H9 (cell line): Measurements from ENCODE around the gene FILIP1. TPM values are rescaled to one million over a fixed set of nuclear protein-coding genes. Genes with fewer than 3 reads are reported as not detected.

ENCODE experiments used
- DNase-seq: peaks from one replicate; pipeline ENCODE4 v3.0.0-alpha.2; 2017
- H2AFZ ChIP-seq: one replicate; pipeline ENCODE4 v1.6.1; 2013; ENCODE audit warnings: mild to moderate bottlenecking, low read length, control low read depth, moderate library complexity
- H2AK5ac ChIP-seq: 2 replicates; pipeline ENCODE4 v1.6.1; 2013; ENCODE audit warnings: low read length, control low read depth, mixed read lengths; ENCODE audit not compliant: insufficient read length
- H2BK120ac ChIP-seq: one replicate; pipeline ENCODE4 v1.6.1; 2013; ENCODE audit warnings: low read depth, mild to moderate bottlenecking, low read length, control low read depth, inconsistent platforms; ENCODE audit not compliant: poor library complexity, severe bottlenecking
- H2BK12ac ChIP-seq: 2 replicates; pipeline ENCODE4 v1.6.1; 2013; ENCODE audit warnings: low read length, control low read depth, mixed read lengths, low read depth; ENCODE audit not compliant: insufficient read length
- H2BK15ac ChIP-seq: 2 replicates; pipeline ENCODE4 v1.6.1; 2013; ENCODE audit warnings: low read depth, low read length, control low read depth
- H2BK20ac ChIP-seq: one replicate; pipeline ENCODE4 v1.6.1; 2013; ENCODE audit warnings: low read depth, mild to moderate bottlenecking, low read length, control low read depth, inconsistent platforms; ENCODE audit not compliant: poor library complexity, severe bottlenecking
- H2BK5ac ChIP-seq: 2 replicates; pipeline ENCODE4 v1.6.1; 2013; ENCODE audit warnings: low read length, control low read depth, mixed read lengths; ENCODE audit not compliant: insufficient read length
- H3K14ac ChIP-seq: 2 replicates; pipeline ENCODE4 v1.6.1; 2013; ENCODE audit warnings: low read length, control low read depth; ENCODE audit not compliant: insufficient read depth
- H3K18ac ChIP-seq: 2 replicates; pipeline ENCODE4 v1.6.1; 2013; ENCODE audit warnings: low read depth, mild to moderate bottlenecking, mixed read lengths, low read length, control low read depth; ENCODE audit not compliant: insufficient read length
- H3K23ac ChIP-seq: 2 replicates; pipeline ENCODE4 v1.6.1; 2013; ENCODE audit warnings: low read length, control low read depth, mixed read lengths, low read depth; ENCODE audit not compliant: insufficient read length
- H3K23me2 ChIP-seq: 2 replicates; pipeline ENCODE4 v1.6.1; 2013; ENCODE audit warnings: low read depth, mild to moderate bottlenecking, mixed read lengths, low read length, control low read depth; ENCODE audit not compliant: insufficient read length, poor library complexity, severe bottlenecking
- H3K27ac ChIP-seq: 2 replicates; pipeline ENCODE4 v1.5.1; 2013; ENCODE audit warnings: low read length, control low read depth, mixed read lengths, low read depth; ENCODE audit not compliant: insufficient read length
- H3K27me3 ChIP-seq: 2 replicates; pipeline ENCODE4 v1.6.1; 2013; ENCODE audit warnings: low read length, control low read depth, inconsistent platforms; ENCODE audit not compliant: insufficient read depth
- H3K4ac ChIP-seq: 2 replicates; pipeline ENCODE4 v1.6.1; 2013; ENCODE audit warnings: low read depth, mild to moderate bottlenecking, control low read depth, inconsistent platforms, low read length, moderate library complexity
- H3K4me1 ChIP-seq: 2 replicates; pipeline ENCODE4 v1.6.1; 2013; ENCODE audit warnings: low read length, control low read depth, inconsistent platforms; ENCODE audit not compliant: insufficient read depth
- H3K4me2 ChIP-seq: 2 replicates; pipeline ENCODE4 v1.6.1; 2013; ENCODE audit warnings: low read length, control low read depth, mixed read lengths; ENCODE audit not compliant: insufficient read length, insufficient read depth
- H3K56ac ChIP-seq: 2 replicates; pipeline ENCODE4 v1.6.1; 2013; ENCODE audit warnings: low read depth, mild to moderate bottlenecking, mixed read lengths, low read length, control low read depth; ENCODE audit not compliant: insufficient read length
- H3K79me1 ChIP-seq: 2 replicates; pipeline ENCODE4 v1.6.1; 2013; ENCODE audit warnings: low read depth, mild to moderate bottlenecking, moderate library complexity, low read length, control low read depth, inconsistent platforms; ENCODE audit not compliant: insufficient read depth, poor library complexity, severe bottlenecking
- H3K79me2 ChIP-seq: 2 replicates; pipeline ENCODE4 v1.6.1; 2013; ENCODE audit warnings: low read length, control low read depth, inconsistent platforms; ENCODE audit not compliant: insufficient read depth
- H3K9ac ChIP-seq: 2 replicates; pipeline ENCODE4 v1.6.1; 2013; ENCODE audit warnings: low read length, control low read depth, mixed read lengths; ENCODE audit not compliant: insufficient read length; ENCODE audit errors: extremely low read depth
- H3K9me3 ChIP-seq: one replicate; pipeline ENCODE4 v1.6.1; 2013; ENCODE audit warnings: low read depth, low read length, inconsistent platforms; ENCODE audit not compliant: control insufficient read depth
- H3T11ph ChIP-seq: one replicate; pipeline ENCODE4 v1.6.1; 2013; ENCODE audit warnings: mild to moderate bottlenecking, low read length, control low read depth, inconsistent platforms
- H4K20me1 ChIP-seq: one replicate; pipeline ENCODE4 v1.6.1; 2013; ENCODE audit not compliant: control insufficient read depth, insufficient read length, insufficient read depth
- H4K5ac ChIP-seq: 2 replicates; pipeline ENCODE4 v1.6.1; 2013; ENCODE audit warnings: low read depth, mild to moderate bottlenecking, mixed read lengths, low read length, control low read depth; ENCODE audit not compliant: insufficient read length
- H4K8ac ChIP-seq: replicated peaks from 2 replicates; pipeline ENCODE4 v1.6.1; 2013; ENCODE audit warnings: low read length, control low read depth, mixed read lengths, low read depth; ENCODE audit not compliant: insufficient read length
- H4K91ac ChIP-seq: 2 replicates; pipeline ENCODE4 v1.6.1; 2013; ENCODE audit warnings: low read depth, mild to moderate bottlenecking, moderate library complexity, mixed read lengths, low read length, control low read depth; ENCODE audit not compliant: insufficient read length
- H3K27ac Mint-ChIP-seq, 3 experiments: 2 replicates in 2 of 3; 3 replicates in 1 of 3; pipeline ENCODE4 v1.8.0; 2020 to 2021; ENCODE audit warnings: mixed read lengths in 3 of 3, mild to moderate bottlenecking in 1 of 3, moderate library complexity in 1 of 3
- H3K27me3 Mint-ChIP-seq: 2 replicates; pipeline ENCODE4 v1.8.0; 2021; ENCODE audit warnings: low read depth, mild to moderate bottlenecking, moderate library complexity, mixed read lengths
- H3K36me3 Mint-ChIP-seq, 3 experiments: 2 replicates in 2 of 3; 3 replicates in 1 of 3; pipeline ENCODE4 v1.8.0; 2020 to 2021; ENCODE audit warnings: low read depth in 3 of 3, mixed read lengths in 3 of 3; ENCODE audit not compliant: insufficient read depth in 1 of 3
- H3K4me1 Mint-ChIP-seq, 2 experiments: 2 replicates each; pipeline ENCODE4 v1.8.0; 2020; ENCODE audit warnings: mixed read lengths in 2 of 2
- H3K4me3 Mint-ChIP-seq, 2 experiments: 2 replicates in 1 of 2; 3 replicates in 1 of 2; pipeline ENCODE4 v1.8.0; 2020 to 2021; ENCODE audit warnings: mild to moderate bottlenecking in 2 of 2, mixed read lengths in 2 of 2, moderate library complexity in 1 of 2
- H3K9me3 Mint-ChIP-seq, 2 experiments: 2 replicates in 1 of 2; 3 replicates in 1 of 2; pipeline ENCODE4 v1.8.0; 2020; ENCODE audit warnings: mild to moderate bottlenecking in 2 of 2, mixed read lengths in 2 of 2, moderate library complexity in 1 of 2
- CTCF ChIP-seq: fragments of 200-600 bp; sonication (generic); conservative IDR thresholded peaks from 3 replicates; pipeline ENCODE4 v1.8.0; 2021; ENCODE audit warnings: antibody characterized with exemption, mild to moderate bottlenecking
- WGBS: extraction: QIAGEN DNeasy Blood & Tissue Kit; methylation state at CpG from one replicate; pipeline ENCODE4 v1.1.7; 2013; ENCODE audit warnings: missing lambda C conversion rate, low lambda C conversion rate, mixed read lengths; ENCODE audit not compliant: insufficient read length; ENCODE audit errors: extremely low coverage; 5-methylcytosine and 5-hydroxymethylcytosine counted together
- total RNA-seq: library from RNA; stranded (reverse); gene quantifications from 2 replicates; pipeline ENCODE4 v1.2.1, GENCODE V29; 2021

FILIP1 gene
- total RNA-seq, 1 experiment from 2014 or later: 10.5 TPM

- H3K23me2 ChIP-seq: no peaks in the 10 kb centered on the region
- Mint-ChIP-seq H3K36me3 (peaks cover 2 to 34% (median 24%) of the 10 kb centered on the region in 3 experiments; a peak in 5 of 7 replicates), H3K4me1 (no peaks in the 10 kb centered on the region), H3K27me3 (no peaks in the 10 kb centered on the region), H3K27ac (no peak overlapping the region), H3K4me3 (no peak overlapping the region), H3K9me3 (no peaks in the 10 kb centered on the region)
- no peak overlapping the region for H3K18ac ChIP-seq
- H3T11ph ChIP-seq: no peak overlapping the region
- H3K27ac ChIP-seq: no peak overlapping the region
- DNase-seq: no peak
- no peak overlapping the region for H3K4me2 ChIP-seq
- H2BK120ac ChIP-seq: no peak overlapping the region
- no peak overlapping the region for H3K9ac ChIP-seq
- no peak overlapping the region for H2BK5ac ChIP-seq
- H4K5ac ChIP-seq: no peak overlapping the region
- no peaks in the 10 kb centered on the region for H4K20me1 ChIP-seq
- H3K23ac ChIP-seq: no peak overlapping the region
- H2BK12ac ChIP-seq: no peak overlapping the region
- no peak overlapping the region for H4K91ac ChIP-seq
- no peaks in the 10 kb centered on the region for H3K79me1 ChIP-seq
- H3K4ac ChIP-seq: no peak overlapping the region
- H2BK15ac ChIP-seq: no peak overlapping the region
- TF ChIP-seq CTCF: no peak
- H4K8ac ChIP-seq: no peak overlapping the region
- no peaks in the 10 kb centered on the region for H3K79me2 ChIP-seq
- no peak overlapping the region for H2AFZ ChIP-seq
- no peaks in the 10 kb centered on the region for H3K9me3 ChIP-seq
- H3K27me3 ChIP-seq: no peaks in the 10 kb centered on the region
- no peaks in the 10 kb centered on the region for H3K4me1 ChIP-seq
- no CpG with 5 or more reads among the region's 1 CpG for WGBS
- H2AK5ac ChIP-seq: no peak overlapping the region
- no peak overlapping the region for H3K56ac ChIP-seq
- no peak overlapping the region for H2BK20ac ChIP-seq
- no peak overlapping the region for H3K14ac ChIP-seq
These were observed 236.1 kb downstream of the FILIP1 start for GRCh38 chr6:75257343-75258087.
